Neural progenitor cell (in vitro differentiated cells): ENCODE data around the gene LIPT2. TPM values are rescaled to one million over a fixed set of nuclear protein-coding genes. Genes with fewer than 3 reads are reported as not detected.

Experiments used
- DNase-seq: peaks from one replicate; pipeline ENCODE4 v3.0.0-alpha.2; 2016; ENCODE audit warnings: low spot score
- H2AFZ ChIP-seq: fragments of 200-600 bp; sonication (generic); replicated peaks from 2 replicates; pipeline ENCODE4 v1.6.1; 2016; ENCODE audit warnings: antibody characterized with exemption
- H3F3A ChIP-seq: fragments of 200-600 bp; sonication (generic); 2 replicates; pipeline ENCODE4 v1.6.1; 2016; ENCODE audit warnings: antibody characterized with exemption, low read depth
- H3K27ac ChIP-seq: fragments of 200-600 bp; sonication (generic); 2 replicates; pipeline ENCODE4 v1.5.1; 2016; ENCODE audit warnings: mild to moderate bottlenecking
- H3K27me3 ChIP-seq: fragments of 200-600 bp; sonication (generic); 2 replicates; pipeline ENCODE4 v1.6.1; 2016; ENCODE audit warnings: mild to moderate bottlenecking, moderate library complexity
- H3K36me3 ChIP-seq: fragments of 200-600 bp; sonication (generic); 2 replicates; pipeline ENCODE4 v1.5.1; 2016
- H3K4me1 ChIP-seq: fragments of 200-600 bp; sonication (generic); 2 replicates; pipeline ENCODE4 v1.6.1; 2016; ENCODE audit warnings: mixed run types
- H3K4me2 ChIP-seq: fragments of 200-600 bp; sonication (generic); 2 replicates; pipeline ENCODE4 v1.6.1; 2016
- H3K4me3 ChIP-seq: fragments of 200-600 bp; sonication (generic); 2 replicates; pipeline ENCODE4 v1.5.1; 2016
- H3K79me2 ChIP-seq: fragments of 200-600 bp; sonication (generic); 2 replicates; pipeline ENCODE4 v1.6.1; 2016; ENCODE audit warnings: low read depth
- H3K9ac ChIP-seq: fragments of 200-600 bp; sonication (generic); 2 replicates; pipeline ENCODE4 v1.6.1; 2016
- H3K9me3 ChIP-seq: fragments of 200-600 bp; sonication (generic); 2 replicates; pipeline ENCODE4 v1.5.1; 2016; ENCODE audit warnings: low read depth
- H4K20me1 ChIP-seq: fragments of 200-600 bp; sonication (generic); 2 replicates; pipeline ENCODE4 v1.6.1; 2016; ENCODE audit warnings: low read depth
- H3K27ac Mint-ChIP-seq: 3 replicates; pipeline ENCODE4 v1.8.0; 2021; ENCODE audit warnings: mixed read lengths
- H3K27me3 Mint-ChIP-seq: 2 replicates; pipeline ENCODE4 v1.8.0; 2022; ENCODE audit warnings: low read depth, mild to moderate bottlenecking, inconsistent platforms, moderate library complexity, mixed read lengths; ENCODE audit not compliant: insufficient read depth
- H3K36me3 Mint-ChIP-seq: 3 replicates; pipeline ENCODE4 v1.8.0; 2021; ENCODE audit warnings: mixed read lengths
- H3K4me1 Mint-ChIP-seq: 3 replicates; pipeline ENCODE4 v1.8.0; 2021; ENCODE audit warnings: mixed read lengths
- H3K4me3 Mint-ChIP-seq: 3 replicates; pipeline ENCODE4 v1.8.0; 2021; ENCODE audit warnings: mild to moderate bottlenecking, moderate library complexity, mixed read lengths
- H3K9me3 Mint-ChIP-seq: 3 replicates; pipeline ENCODE4 v1.8.0; 2020; ENCODE audit warnings: mixed read lengths
- CTCF ChIP-seq: fragments of 200-600 bp; sonication (generic); IDR thresholded peaks from 2 replicates; pipeline ENCODE4 v1.5.1; 2017; ENCODE audit warnings: antibody characterized with exemption, mild to moderate bottlenecking
- EZH2 ChIP-seq: fragments of 200-600 bp; sonication (generic); IDR thresholded peaks from 2 replicates; pipeline ENCODE4 v1.6.1; 2017; ENCODE audit warnings: antibody characterized with exemption, mild to moderate bottlenecking, moderate library complexity
- EZH2phosphoT487 ChIP-seq: fragments of 200-600 bp; sonication (generic); IDR thresholded peaks from 2 replicates; pipeline ENCODE4 v1.6.1; 2017; ENCODE audit warnings: antibody characterized with exemption
- total RNA-seq: library from RNA; depleted of rRNA; stranded (reverse); fragments of >200 nt; gene quantifications from 2 replicates; pipeline ENCODE4 v1.2.3, GENCODE V29; 2015; ENCODE audit warnings: low replicate concordance

Gene LIPT2
- total RNA-seq, 1 donor from 2014 or later, result 16.9 TPM

DNA sequence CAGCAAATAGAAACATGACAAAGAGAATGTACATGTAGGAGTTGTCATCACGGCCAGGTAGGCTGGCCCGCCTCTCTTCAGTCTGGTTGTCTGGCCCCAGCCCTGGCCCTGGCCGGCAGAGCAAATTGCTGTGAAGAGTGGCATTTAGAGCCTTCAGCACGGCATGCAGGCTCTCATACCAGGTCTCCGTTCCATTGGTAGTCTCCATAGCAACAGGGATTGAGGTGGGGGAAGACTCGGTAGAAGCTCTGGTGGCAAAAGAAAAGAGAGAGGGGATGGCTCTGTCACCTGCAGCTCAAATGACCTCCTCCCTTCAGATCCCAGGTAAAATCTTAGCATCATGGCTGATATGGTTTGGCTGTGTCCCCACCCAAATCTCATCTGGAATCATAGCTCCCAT, 36.2 kb downstream of the LIPT2 start:
- Histone ChIP-seq H2AFZ (no peak overlapping the region), H3K4me3 (no peak overlapping the region), H4K20me1 (no peaks in the 10 kb centered on the region), H3K9ac (no peak overlapping the region), H3K36me3 (no peaks in the 10 kb centered on the region), H3K27me3 (no peaks in the 10 kb centered on the region), H3K4me1 (peaks cover 7% of the 10 kb centered on the region), H3K27ac (no peak overlapping the region), H3F3A (no peaks in the 10 kb centered on the region), H3K79me2 (no peaks in the 10 kb centered on the region), H3K4me2 (no peak overlapping the region), H3K9me3 (no peaks in the 10 kb centered on the region)
- Mint-ChIP-seq H3K27ac (no peak overlapping the region), H3K36me3 (no peaks in the 10 kb centered on the region), H3K4me1 (peaks cover 14% of the 10 kb centered on the region), H3K9me3 (no peaks in the 10 kb centered on the region), H3K4me3 (no peak overlapping the region), H3K27me3 (peaks cover 2% of the 10 kb centered on the region)
- TF ChIP-seq EZH2phosphoT487 (no peak), EZH2 (no peak), CTCF (no peak)
- no peak for DNase-seq

DNA sequence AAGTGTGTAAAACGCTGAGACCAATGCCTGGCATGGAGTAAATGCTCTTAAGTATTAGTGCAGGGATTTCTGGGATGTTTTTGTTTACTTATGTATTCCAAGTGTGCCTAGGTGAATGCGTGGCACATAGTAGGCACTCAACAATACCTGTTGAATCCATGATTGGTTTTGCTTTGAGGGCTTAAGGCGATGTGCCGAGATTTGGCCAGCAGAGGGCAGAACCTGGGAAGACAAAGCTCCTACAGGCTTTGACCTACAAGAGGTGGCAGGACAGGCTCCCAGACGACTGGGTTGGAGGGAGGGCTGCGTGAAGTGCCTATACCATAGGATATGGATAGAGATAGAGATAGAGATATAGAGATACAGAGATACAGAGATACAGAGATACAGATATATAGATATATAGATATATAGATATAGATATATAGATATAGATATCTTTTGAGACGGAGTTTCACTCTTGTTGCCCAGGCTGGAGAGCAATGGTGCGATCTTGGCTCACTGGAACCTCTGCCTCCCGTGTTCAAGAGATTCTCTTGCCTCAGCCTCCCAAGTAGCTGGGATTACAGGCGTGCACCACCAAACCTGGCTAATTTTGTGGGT, 40.0 kb downstream of the LIPT2 start:
- Histone ChIP-seq H3K9ac (no peak overlapping the region), H3K4me1 (no peaks in the 10 kb centered on the region), H3F3A (no peaks in the 10 kb centered on the region), H3K4me2 (no peak overlapping the region), H3K79me2 (no peaks in the 10 kb centered on the region), H4K20me1 (no peaks in the 10 kb centered on the region), H3K27me3 (no peaks in the 10 kb centered on the region), H3K9me3 (no peaks in the 10 kb centered on the region), H3K4me3 (no peak overlapping the region), H2AFZ (no peak overlapping the region), H3K36me3 (no peaks in the 10 kb centered on the region), H3K27ac (no peak overlapping the region)
- Mint-ChIP-seq H3K4me3 (no peak overlapping the region), H3K9me3 (no peaks in the 10 kb centered on the region), H3K4me1 (peaks cover 14% of the 10 kb centered on the region), H3K27ac (no peak overlapping the region), H3K27me3 (peaks cover 4% of the 10 kb centered on the region), H3K36me3 (no peaks in the 10 kb centered on the region)
- TF ChIP-seq EZH2phosphoT487 (no peak), CTCF (peak; percentile 83)
- DNase-seq, result peak; percentile 81

GRCh38 chr11:74452366-74452765, 41.2 kb downstream of the LIPT2 start:
- DNase-seq, result no peak
- Histone ChIP-seq H3K4me1 (no peaks in the 10 kb centered on the region), H3K9ac (no peak overlapping the region), H3K27ac (no peak overlapping the region), H3F3A (no peaks in the 10 kb centered on the region), H3K27me3 (no peaks in the 10 kb centered on the region), H3K4me3 (no peak overlapping the region), H3K36me3 (no peaks in the 10 kb centered on the region), H2AFZ (no peak overlapping the region), H3K4me2 (no peak overlapping the region), H3K79me2 (no peaks in the 10 kb centered on the region), H3K9me3 (no peaks in the 10 kb centered on the region), H4K20me1 (no peaks in the 10 kb centered on the region)
- TF ChIP-seq EZH2phosphoT487 (no peak), EZH2 (no peak), CTCF (no peak)
- Mint-ChIP-seq H3K36me3 (no peaks in the 10 kb centered on the region), H3K27me3 (peaks cover 4% of the 10 kb centered on the region), H3K4me3 (no peak overlapping the region), H3K27ac (no peak overlapping the region), H3K4me1 (peaks cover 8% of the 10 kb centered on the region), H3K9me3 (no peaks in the 10 kb centered on the region)
